GM10847 (cell line): ENCODE data around the gene ISCU.

Experiments used
- POLR2A ChIP-seq: IDR thresholded peaks from 2 replicates; pipeline ENCODE4 v1.6.1; 2011; ENCODE audit not compliant: insufficient read length; ENCODE audit errors: extremely low read depth

ISCU gene

DNA sequence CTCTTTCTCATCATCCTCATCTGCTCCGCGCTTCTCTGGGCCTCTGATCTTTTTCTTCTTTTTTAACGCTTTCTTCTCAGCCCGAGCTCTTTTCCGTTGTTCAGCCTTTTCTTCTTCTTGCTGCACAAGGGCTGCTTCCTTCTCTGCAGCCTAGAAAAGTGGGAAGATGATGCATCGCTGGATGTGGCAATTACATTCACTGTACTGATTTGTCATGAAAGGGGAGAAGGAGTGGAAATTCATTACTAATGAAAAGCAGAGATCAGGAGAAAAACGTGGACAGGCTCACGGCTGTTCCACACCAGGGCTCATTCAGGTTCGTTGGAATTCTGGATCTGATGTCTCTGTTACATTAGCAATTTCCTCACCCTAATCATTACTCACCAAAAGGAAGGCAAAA lies 32.2 kb upstream of the ISCU start:
- no peak for TF ChIP-seq POLR2A

- TF ChIP-seq POLR2A = no peak
These were observed 30.2 kb upstream of the ISCU start for GRCh38 chr12:108531929-108532848.

GRCh38 chr12:108538146-108538545 lies 24.2 kb upstream of the ISCU start:
- no peak for TF ChIP-seq POLR2A

- no peak for TF ChIP-seq POLR2A
These were observed 23.7 kb upstream of the ISCU start for GRCh38 chr12:108538616-108539195.

DNA sequence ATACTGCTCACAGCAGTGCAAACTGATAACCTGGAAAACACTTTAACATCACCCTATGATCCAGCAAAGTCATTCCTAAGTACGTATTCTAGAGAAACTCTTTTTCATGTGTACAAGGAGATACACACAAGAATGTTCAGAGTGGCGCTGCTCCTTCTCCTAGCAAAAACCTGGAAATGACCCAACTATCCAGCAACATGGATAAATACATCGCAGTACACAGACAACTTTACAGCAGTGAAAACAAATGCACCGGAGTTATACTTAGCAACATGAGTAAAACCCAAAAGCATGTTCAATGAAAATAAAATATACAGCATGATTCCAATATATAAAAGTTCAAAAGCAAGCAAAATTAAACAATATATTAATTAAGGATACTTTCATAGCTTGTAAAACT lies 20.1 kb upstream of the ISCU start:
- TF ChIP-seq POLR2A = no peak

DNA sequence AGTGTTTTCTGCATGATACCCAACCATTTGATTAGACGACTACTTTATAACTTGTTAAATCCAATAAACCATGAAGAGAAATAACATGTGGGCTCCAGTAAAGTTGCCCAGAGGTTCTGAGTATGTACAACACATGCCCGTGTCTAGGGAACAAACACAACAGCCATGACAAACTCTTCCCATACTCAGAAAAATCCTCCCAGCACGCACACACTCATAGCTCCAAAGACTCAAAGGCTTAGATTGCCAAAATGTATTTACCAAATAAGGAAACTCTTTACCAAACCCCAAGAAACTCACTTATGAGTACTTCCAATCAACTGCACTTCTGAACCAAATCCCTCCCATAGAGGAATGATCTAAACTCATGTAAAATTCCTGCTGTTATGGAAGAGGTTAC lies 18.7 kb upstream of the ISCU start:
- no peak for TF ChIP-seq POLR2A

- no peak for TF ChIP-seq POLR2A
These were observed 14.7 kb upstream of the ISCU start for GRCh38 chr12:108547686-108548085.

DNA sequence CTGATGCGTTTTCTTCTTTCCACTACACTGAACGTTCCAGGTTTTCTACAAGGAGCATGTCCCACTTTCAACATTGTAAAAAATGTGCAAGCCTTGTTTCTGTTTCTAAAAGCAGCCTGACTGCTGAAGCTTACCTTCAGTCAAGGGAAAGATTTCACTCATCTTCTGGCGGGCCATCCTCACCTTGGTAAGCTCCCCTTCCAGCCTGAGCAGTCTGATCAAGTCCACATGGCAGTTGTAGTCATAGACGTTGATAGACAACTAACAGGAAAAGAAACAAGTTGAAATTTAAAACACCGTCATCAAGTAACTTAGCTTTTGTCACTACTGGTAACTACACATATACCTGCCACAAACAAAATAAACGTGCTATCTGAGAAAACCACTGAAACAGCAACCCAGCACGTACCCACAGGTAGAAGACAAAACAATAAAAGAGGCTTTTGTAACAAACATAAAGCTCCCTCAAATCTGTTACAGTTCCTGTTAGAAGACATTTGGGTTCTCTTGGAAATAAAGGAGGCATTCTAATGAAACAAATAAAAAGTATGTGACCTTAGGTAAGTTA lies 13.4 kb upstream of the ISCU start:
- TF ChIP-seq POLR2A = no peak

DNA sequence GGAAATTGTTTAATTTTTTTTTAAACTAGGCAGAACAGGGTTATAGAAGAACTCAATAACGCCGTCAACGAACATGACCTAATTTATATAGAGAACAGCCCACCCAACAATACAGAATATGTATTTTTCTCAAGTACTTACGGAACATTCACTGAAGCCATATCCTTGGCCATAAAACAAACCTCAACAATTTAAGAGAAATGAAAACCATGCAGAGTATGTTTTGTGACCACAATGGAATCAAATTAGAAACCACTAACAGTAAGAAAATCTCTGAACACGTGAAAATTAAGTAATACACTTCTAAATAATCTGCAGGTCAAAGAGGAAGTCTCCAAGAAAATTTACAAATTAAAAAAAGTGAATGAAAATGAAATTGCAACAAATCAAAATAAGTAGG lies 10.9 kb upstream of the ISCU start:
- TF ChIP-seq POLR2A = no peak

GRCh38 chr12:108553799-108554198 lies 8.6 kb upstream of the ISCU start:
- TF ChIP-seq POLR2A = no peak

DNA sequence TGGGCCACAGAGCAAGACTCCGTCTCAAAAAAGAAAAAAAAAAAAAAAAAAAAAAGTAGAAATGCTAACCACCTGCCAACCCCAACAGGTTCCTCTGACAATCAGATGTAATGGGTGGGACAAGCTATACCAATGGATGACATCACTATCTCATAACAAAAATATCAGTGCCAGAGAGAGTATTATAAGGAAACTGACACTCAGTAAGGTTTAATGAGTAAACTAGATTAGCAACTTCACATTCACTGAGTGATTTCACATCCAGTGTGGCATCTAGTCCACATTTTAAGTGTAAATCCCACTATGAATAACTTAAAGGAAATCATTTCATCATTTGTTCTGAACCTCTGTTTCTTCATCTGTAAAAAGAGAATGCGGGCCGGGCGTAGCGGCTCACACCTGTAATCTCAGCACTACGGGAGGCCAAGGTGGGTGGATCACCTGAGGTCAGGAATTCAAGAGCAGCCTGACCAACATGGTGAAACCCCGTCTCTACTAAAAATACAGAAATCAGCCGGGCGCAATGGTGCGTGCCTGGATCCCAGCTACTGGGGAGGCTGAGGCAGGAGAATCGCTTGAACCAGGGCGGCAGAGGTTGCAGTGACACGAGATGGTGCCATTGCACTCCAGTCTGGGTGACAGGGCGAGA lies 3.3 kb upstream of the ISCU start:
- TF ChIP-seq POLR2A = no peak

GRCh38 chr12:108559748-108560147 lies 2.6 kb upstream of the ISCU start:
- TF ChIP-seq POLR2A = no peak

DNA sequence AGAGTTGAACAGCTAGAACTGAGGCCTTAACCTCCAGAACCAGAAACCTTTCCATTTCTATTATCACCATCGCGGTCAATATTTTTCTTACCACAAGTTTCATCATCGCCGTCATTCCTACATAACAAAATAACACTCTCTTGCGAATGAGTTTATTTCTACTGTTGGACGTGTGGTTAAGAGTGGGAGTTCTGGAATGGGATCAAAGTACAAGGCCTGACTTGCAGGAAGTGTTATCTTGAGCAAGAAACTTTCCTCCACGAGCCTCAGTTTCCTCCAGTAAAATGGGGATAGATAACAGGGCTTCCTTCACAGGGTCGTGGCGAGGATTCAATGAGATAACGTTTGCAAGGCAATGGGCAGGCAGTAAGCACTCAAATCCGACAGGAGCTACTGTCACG lies 2.1 kb upstream of the ISCU start:
- no peak for TF ChIP-seq POLR2A

DNA sequence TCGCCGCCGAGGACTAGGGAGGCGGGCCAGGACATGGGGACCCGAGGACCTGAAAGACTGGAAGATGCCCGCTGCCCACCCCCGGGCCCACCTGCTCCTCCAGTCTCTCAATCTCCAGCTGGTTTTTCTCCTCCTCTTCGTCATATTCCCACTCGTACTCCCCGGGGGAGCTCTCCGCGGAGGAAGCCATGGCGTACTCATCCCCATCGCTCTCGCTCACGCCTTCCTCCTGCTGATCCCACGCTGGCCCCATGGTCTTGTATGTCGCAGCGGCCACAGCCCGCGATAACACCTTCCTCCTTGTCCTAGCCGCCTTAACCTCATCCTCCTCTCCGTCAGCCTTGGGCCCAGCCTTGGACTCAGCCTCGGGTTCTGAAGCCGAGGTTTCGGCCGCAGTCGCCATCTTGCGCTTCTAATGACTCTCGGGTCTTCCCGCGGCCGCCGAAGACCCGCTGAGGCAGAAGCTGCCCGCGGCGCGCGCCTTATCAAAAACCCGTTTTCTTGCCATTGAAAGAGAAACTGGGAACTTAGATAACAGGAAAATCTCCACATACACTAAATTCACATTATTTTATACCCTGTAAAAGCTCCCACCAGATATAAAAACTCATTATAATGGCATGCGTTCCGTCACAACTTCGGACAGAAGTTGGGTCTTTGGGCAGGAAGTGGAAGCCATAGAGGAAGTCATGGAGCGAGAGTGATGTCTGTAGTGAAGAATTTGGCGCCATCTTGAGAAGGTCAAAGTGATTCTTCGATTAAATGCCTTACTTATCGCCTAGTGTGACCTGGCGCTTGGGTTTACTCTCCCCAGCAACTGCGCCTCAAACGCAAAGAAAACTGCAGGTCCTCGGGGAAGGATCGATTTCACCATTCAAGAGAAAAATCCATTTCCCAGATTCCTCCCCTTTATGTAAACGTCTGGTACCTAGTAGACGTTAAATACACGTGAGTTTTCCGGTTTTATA lies 1.4 kb upstream of the ISCU start, which contains the start of gene SART3:
TSS of gene SART3 (minus strand) at position 422 of the 968 bp plus-strand sequence. CDS start at position 403, 19 bp downstream.
- TF ChIP-seq POLR2A = peak; percentile 76
